ENCODE results near the gene MRM2.

MRM2 gene

GRCh38 chr7:2244404-2244995 lies 2.5 kb upstream of the MRM2 start:
- Histone ChIP-seq H3K4me3 (ENCODE audit: low read depth in 1 of 2, low read length in 2 of 2) (no peak overlapping the region), H3K27me3 (ENCODE audit: control insufficient read depth in 1 of 2, insufficient read depth in 2 of 2, low read length in 2 of 2) (no peaks in the 10 kb centered on the region), H3K36me3 (ENCODE audit: insufficient read depth, low read length) (peaks cover 1% of the 10 kb centered on the region), H3K27ac (ENCODE audit: low read depth, low read length) (no peak overlapping the region), H3K9me3 (ENCODE audit: low read length) (no peaks in the 10 kb centered on the region), H3K4me1 (ENCODE audit: insufficient read depth, low read length) (peaks cover 26% of the 10 kb centered on the region), H3K9ac (ENCODE audit: low read length) (no peak overlapping the region)

- Histone ChIP-seq H3K27ac (ENCODE audit: low read depth, low read length) (no peak overlapping the region), H3K27me3 (ENCODE audit: control insufficient read depth in 1 of 2, insufficient read depth in 2 of 2, low read length in 2 of 2) (no peaks in the 10 kb centered on the region), H3K9ac (ENCODE audit: low read length) (no peak overlapping the region), H3K36me3 (ENCODE audit: insufficient read depth, low read length) (peaks cover 7% of the 10 kb centered on the region), H3K4me3 (ENCODE audit: low read depth in 1 of 2, low read length in 2 of 2) (no peak overlapping the region), H3K4me1 (ENCODE audit: insufficient read depth, low read length) (peaks cover 19% of the 10 kb centered on the region), H3K9me3 (ENCODE audit: low read length) (no peaks in the 10 kb centered on the region)
These were observed 1.5 kb upstream of the MRM2 start for GRCh38 chr7:2243458-2243857.

GRCh38 chr7:2242541-2243429 lies 780 bp upstream of the MRM2 start:
- H3K27ac ChIP-seq (ENCODE audit: low read depth, low read length) = peak overlapping the region; percentile 29
- H3K4me1 ChIP-seq (ENCODE audit: insufficient read depth, low read length) = peaks cover 19% of the 10 kb centered on the region
- H3K9ac ChIP-seq (ENCODE audit: low read length) = no peak overlapping the region
- H3K9me3 ChIP-seq (ENCODE audit: low read length) = no peaks in the 10 kb centered on the region
- peak overlapping the region; percentile 75 to 95 for H3K4me3 ChIP-seq (ENCODE audit: low read depth in 1 of 2, low read length in 2 of 2)
- no peaks in the 10 kb centered on the region for H3K27me3 ChIP-seq (ENCODE audit: control insufficient read depth in 1 of 2, insufficient read depth in 2 of 2, low read length in 2 of 2)
- H3K36me3 ChIP-seq (ENCODE audit: insufficient read depth, low read length) = peaks cover 13% of the 10 kb centered on the region

- H3K9me3 ChIP-seq (ENCODE audit: low read length) = no peaks in the 10 kb centered on the region
- no peak overlapping the region for H3K9ac ChIP-seq (ENCODE audit: low read length)
- no peak overlapping the region for H3K4me3 ChIP-seq (ENCODE audit: low read depth in 1 of 2, low read length in 2 of 2)
- H3K27ac ChIP-seq (ENCODE audit: low read depth, low read length) = no peak overlapping the region
- H3K27me3 ChIP-seq (ENCODE audit: control insufficient read depth in 1 of 2, insufficient read depth in 2 of 2, low read length in 2 of 2) = no peaks in the 10 kb centered on the region
- peaks cover 35% of the 10 kb centered on the region for H3K36me3 ChIP-seq (ENCODE audit: insufficient read depth, low read length)
- H3K4me1 ChIP-seq (ENCODE audit: insufficient read depth, low read length) = peaks cover 19% of the 10 kb centered on the region
These were observed 2.8 kb downstream of the MRM2 start for GRCh38 chr7:2239242-2239641.

- no peaks in the 10 kb centered on the region for H3K9me3 ChIP-seq (ENCODE audit: low read length)
- no peak overlapping the region for H3K27ac ChIP-seq (ENCODE audit: low read depth, low read length)
- H3K36me3 ChIP-seq (ENCODE audit: insufficient read depth, low read length) = peaks cover 35% of the 10 kb centered on the region
- no peaks in the 10 kb centered on the region for H3K27me3 ChIP-seq (ENCODE audit: control insufficient read depth in 1 of 2, insufficient read depth in 2 of 2, low read length in 2 of 2)
- no peak overlapping the region for H3K9ac ChIP-seq (ENCODE audit: low read length)
- peaks cover 15% of the 10 kb centered on the region for H3K4me1 ChIP-seq (ENCODE audit: insufficient read depth, low read length)
- H3K4me3 ChIP-seq (ENCODE audit: low read depth in 1 of 2, low read length in 2 of 2) = no peak overlapping the region
These were observed 4.8 kb downstream of the MRM2 start for GRCh38 chr7:2237109-2237602.

GRCh38 chr7:2233926-2234325 lies 8.1 kb downstream of the MRM2 start:
- Histone ChIP-seq H3K4me1 (ENCODE audit: insufficient read depth, low read length) (peaks cover 12% of the 10 kb centered on the region), H3K36me3 (ENCODE audit: insufficient read depth, low read length) (peaks cover 36% of the 10 kb centered on the region), H3K27me3 (ENCODE audit: control insufficient read depth in 1 of 2, insufficient read depth in 2 of 2, low read length in 2 of 2) (no peaks in the 10 kb centered on the region), H3K27ac (ENCODE audit: low read depth, low read length) (no peak overlapping the region), H3K9ac (ENCODE audit: low read length) (no peak overlapping the region), H3K9me3 (ENCODE audit: low read length) (no peaks in the 10 kb centered on the region), H3K4me3 (ENCODE audit: low read depth in 1 of 2, low read length in 2 of 2) (no peak overlapping the region)

GRCh38 chr7:2232766-2233520 lies 9.1 kb downstream of the MRM2 start, which contains the start of gene MAD1L1:
MAD1L1 (minus strand) TSS chr7:2232945; CDS start chr7:2230133, 2,812 bp downstream.
- peak within 1 kb of the TSS; percentile 88 to 95 for H3K4me3 ChIP-seq (ENCODE audit: low read depth in 1 of 2, low read length in 2 of 2)
- no peaks in the 10 kb centered on the region for H3K27me3 ChIP-seq (ENCODE audit: control insufficient read depth in 1 of 2, insufficient read depth in 2 of 2, low read length in 2 of 2)
- no peaks in the 10 kb centered on the region for H3K9me3 ChIP-seq (ENCODE audit: low read length)
- peaks cover 12% of the 10 kb centered on the region for H3K4me1 ChIP-seq (ENCODE audit: insufficient read depth, low read length)
- peak within 1 kb of the TSS; percentile 42 for H3K9ac ChIP-seq (ENCODE audit: low read length)
- H3K36me3 ChIP-seq (ENCODE audit: insufficient read depth, low read length) = peaks cover 34% of the 10 kb centered on the region
- peak within 1 kb of the TSS; percentile 88 for H3K27ac ChIP-seq (ENCODE audit: low read depth, low read length)

- H3K9ac ChIP-seq (ENCODE audit: low read length) = peak overlapping the region; percentile 30
- H3K27me3 ChIP-seq (ENCODE audit: control insufficient read depth in 1 of 2, insufficient read depth in 2 of 2, low read length in 2 of 2) = no peaks in the 10 kb centered on the region
- H3K4me3 ChIP-seq (ENCODE audit: low read depth in 1 of 2, low read length in 2 of 2) = peak overlapping the region; percentile 88 to 95
- H3K27ac ChIP-seq (ENCODE audit: low read depth, low read length) = peak overlapping the region; percentile 88
- H3K4me1 ChIP-seq (ENCODE audit: insufficient read depth, low read length) = peaks cover 12% of the 10 kb centered on the region
- H3K9me3 ChIP-seq (ENCODE audit: low read length) = no peaks in the 10 kb centered on the region
- peaks cover 30% of the 10 kb centered on the region for H3K36me3 ChIP-seq (ENCODE audit: insufficient read depth, low read length)
These were observed 9.8 kb downstream of the MRM2 start for GRCh38 chr7:2231992-2232765.

GRCh38 chr7:2230882-2231281 lies 11.1 kb downstream of the MRM2 start:
- Histone ChIP-seq H3K9ac (ENCODE audit: low read length) (no peak overlapping the region), H3K27ac (ENCODE audit: low read depth, low read length) (no peak overlapping the region), H3K36me3 (ENCODE audit: insufficient read depth, low read length) (peaks cover 31% of the 10 kb centered on the region), H3K4me3 (ENCODE audit: low read depth in 1 of 2, low read length in 2 of 2) (no peak overlapping the region), H3K9me3 (ENCODE audit: low read length) (no peaks in the 10 kb centered on the region), H3K4me1 (ENCODE audit: insufficient read depth, low read length) (peaks cover 12% of the 10 kb centered on the region), H3K27me3 (ENCODE audit: control insufficient read depth in 1 of 2, insufficient read depth in 2 of 2, low read length in 2 of 2) (no peaks in the 10 kb centered on the region)

GRCh38 chr7:2230226-2230625 lies 11.8 kb downstream of the MRM2 start:
- Histone ChIP-seq H3K27ac (ENCODE audit: low read depth, low read length) (no peak overlapping the region), H3K4me3 (ENCODE audit: low read depth in 1 of 2, low read length in 2 of 2) (no peak overlapping the region), H3K9me3 (ENCODE audit: low read length) (no peaks in the 10 kb centered on the region), H3K27me3 (ENCODE audit: control insufficient read depth in 1 of 2, insufficient read depth in 2 of 2, low read length in 2 of 2) (no peaks in the 10 kb centered on the region), H3K9ac (ENCODE audit: low read length) (no peak overlapping the region), H3K36me3 (ENCODE audit: insufficient read depth, low read length) (peaks cover 35% of the 10 kb centered on the region), H3K4me1 (ENCODE audit: insufficient read depth, low read length) (peaks cover 12% of the 10 kb centered on the region)
